ENCODE data around the gene WBP1L. TPM values are rescaled to one million over a fixed set of nuclear protein-coding genes. Genes with fewer than 3 reads are reported as not detected.

WBP1L gene
- total RNA-seq, 2 experiments from 2014 or later, result 17.6 to 24.4 TPM

DNA sequence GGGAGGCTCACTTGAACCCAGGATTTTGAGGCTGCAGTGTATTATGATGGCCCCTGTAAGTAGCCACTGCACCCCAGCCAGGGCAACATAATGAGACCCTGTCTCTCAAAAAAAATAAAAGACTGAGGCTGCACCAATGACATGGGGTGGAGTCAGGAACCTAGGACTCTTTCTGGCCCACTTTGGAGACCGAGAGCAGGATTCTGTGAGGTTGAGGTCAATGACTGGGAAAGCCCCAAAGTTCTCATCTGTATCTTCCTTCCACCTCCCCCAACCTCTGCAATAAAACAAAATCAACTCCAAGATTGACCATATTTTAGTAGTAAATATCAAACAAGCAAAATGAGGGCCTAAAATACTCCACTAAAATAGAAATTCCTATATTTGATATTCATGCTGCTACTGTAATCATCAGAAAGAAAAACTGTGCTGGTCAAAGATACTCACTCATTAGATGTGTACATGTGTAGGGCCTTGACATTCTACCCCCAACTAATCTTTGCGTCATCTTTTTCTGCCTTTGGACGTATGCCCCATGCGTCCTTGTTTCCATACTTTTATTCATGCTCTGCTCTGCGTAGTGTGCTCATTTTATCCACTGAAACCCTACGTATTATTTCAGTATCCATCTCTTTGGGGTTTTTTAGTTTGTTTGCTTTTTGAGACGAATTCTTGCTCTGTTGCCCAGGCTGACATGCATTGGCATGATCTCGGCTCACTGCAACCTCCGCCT lies 23.8 kb downstream of the WBP1L start:
- DNase-seq (ENCODE audit: low spot score), result no peak
- Histone ChIP-seq H3K4me2 (ENCODE audit: low read length) (no peak overlapping the region), H3K4me1 (ENCODE audit: insufficient read depth, low read length, poor library complexity, severe bottlenecking) (no peaks in the 10 kb centered on the region), H3K79me2 (ENCODE audit: insufficient read depth, low read depth, low read length) (no peaks in the 10 kb centered on the region), H3K9me3 (ENCODE audit: low read length) (no peaks in the 10 kb centered on the region), H2AFZ (ENCODE audit: low read length) (no peak overlapping the region), H3K27ac (ENCODE audit: low read depth, low read length, poor library complexity, severe bottlenecking) (no peak overlapping the region), H3K4me3 (ENCODE audit: low read depth, low read length, poor library complexity, severe bottlenecking) (no peak overlapping the region), H3K36me3 (ENCODE audit: insufficient read depth, low read length) (peaks cover 11% of the 10 kb centered on the region; the same call in 1 of the 2 replicates), H4K20me1 (ENCODE audit: insufficient read depth, low read length) (no peaks in the 10 kb centered on the region), H3K9me2 (ENCODE audit: insufficient read depth, low read length) (no peaks in the 10 kb centered on the region)
- ChIA-PET POLR2A (no interaction called here), CTCF (ENCODE audit: unreplicated experiment) (no interaction called here)
- no TSS peak for BruUV-seq (replicated peaks)
- intact Hi-C loops (cut with micrococcal nuclease; ENCODE audit: unreplicated experiment), result no loop called here
- TF ChIP-seq, protein P1, sequence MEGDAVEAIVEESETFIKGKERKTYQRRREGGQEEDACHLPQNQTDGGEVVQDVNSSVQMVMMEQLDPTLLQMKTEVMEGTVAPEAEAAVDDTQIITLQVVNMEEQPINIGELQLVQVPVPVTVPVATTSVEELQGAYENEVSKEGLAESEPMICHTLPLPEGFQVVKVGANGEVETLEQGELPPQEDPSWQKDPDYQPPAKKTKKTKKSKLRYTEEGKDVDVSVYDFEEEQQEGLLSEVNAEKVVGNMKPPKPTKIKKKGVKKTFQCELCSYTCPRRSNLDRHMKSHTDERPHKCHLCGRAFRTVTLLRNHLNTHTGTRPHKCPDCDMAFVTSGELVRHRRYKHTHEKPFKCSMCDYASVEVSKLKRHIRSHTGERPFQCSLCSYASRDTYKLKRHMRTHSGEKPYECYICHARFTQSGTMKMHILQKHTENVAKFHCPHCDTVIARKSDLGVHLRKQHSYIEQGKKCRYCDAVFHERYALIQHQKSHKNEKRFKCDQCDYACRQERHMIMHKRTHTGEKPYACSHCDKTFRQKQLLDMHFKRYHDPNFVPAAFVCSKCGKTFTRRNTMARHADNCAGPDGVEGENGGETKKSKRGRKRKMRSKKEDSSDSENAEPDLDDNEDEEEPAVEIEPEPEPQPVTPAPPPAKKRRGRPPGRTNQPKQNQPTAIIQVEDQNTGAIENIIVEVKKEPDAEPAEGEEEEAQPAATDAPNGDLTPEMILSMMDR (conservative IDR thresholded peaks at IDR 0.05; ENCODE audit: low read length), result no peak
- no peak for TF ChIP-seq EZH2phosphoT487 (IDR thresholded peaks at IDR 0.05; ENCODE audit: borderline replicate concordance, low read depth, low read length)

GRCh38 chr10:102769375-102770107 lies 25.8 kb downstream of the WBP1L start:
- Histone ChIP-seq H3K27ac (ENCODE audit: low read depth, low read length, poor library complexity, severe bottlenecking) (no peak overlapping the region), H3K4me2 (ENCODE audit: low read length) (no peak overlapping the region), H3K9me3 (ENCODE audit: low read length) (no peaks in the 10 kb centered on the region), H3K4me3 (ENCODE audit: low read depth, low read length, poor library complexity, severe bottlenecking) (no peak overlapping the region), H3K36me3 (ENCODE audit: insufficient read depth, low read length) (peaks cover 6% of the 10 kb centered on the region; the same call in 1 of the 2 replicates), H3K79me2 (ENCODE audit: insufficient read depth, low read depth, low read length) (no peaks in the 10 kb centered on the region), H3K9me2 (ENCODE audit: insufficient read depth, low read length) (no peaks in the 10 kb centered on the region), H3K4me1 (ENCODE audit: insufficient read depth, low read length, poor library complexity, severe bottlenecking) (no peaks in the 10 kb centered on the region), H2AFZ (ENCODE audit: low read length) (no peak overlapping the region), H4K20me1 (ENCODE audit: insufficient read depth, low read length) (no peaks in the 10 kb centered on the region)
- CTCF ChIA-PET (ENCODE audit: unreplicated experiment), result no interaction called here
- DNase-seq (ENCODE audit: low spot score), result no peak
- POLR2A ChIA-PET, result interaction anchor here (0.6 to 1.0 kb wide), 5 partner anchors 17 to 898 kb away, joined by 3 read pairs; no protein-coding TSS in a partner anchor
- no peak for TF ChIP-seq EZH2phosphoT487 (IDR thresholded peaks at IDR 0.05; ENCODE audit: borderline replicate concordance, low read depth, low read length)
- TF ChIP-seq, protein P1 (conservative IDR thresholded peaks at IDR 0.05; ENCODE audit: low read length), result no peak
- BruUV-seq (replicated peaks), result no TSS peak
- intact Hi-C loops (cut with micrococcal nuclease; ENCODE audit: unreplicated experiment), result no loop called here

- CTCF ChIA-PET (ENCODE audit: unreplicated experiment), result no interaction called here
- POLR2A ChIA-PET, result interaction anchor here (1.0 kb wide), 1 partner anchor 121 kb away, joined by 3 read pairs; no protein-coding TSS in a partner anchor
Observed at GRCh38 chr10:102770108-102770482, 26.3 kb downstream of the WBP1L start.

More at GRCh38 chr10:102770108-102770482, 26.3 kb downstream of the WBP1L start:
- Histone ChIP-seq H3K9me2 (ENCODE audit: insufficient read depth, low read length) (no peaks in the 10 kb centered on the region), H4K20me1 (ENCODE audit: insufficient read depth, low read length) (no peaks in the 10 kb centered on the region), H2AFZ (ENCODE audit: low read length) (no peak overlapping the region), H3K4me1 (ENCODE audit: insufficient read depth, low read length, poor library complexity, severe bottlenecking) (no peaks in the 10 kb centered on the region), H3K79me2 (ENCODE audit: insufficient read depth, low read depth, low read length) (no peaks in the 10 kb centered on the region), H3K9me3 (ENCODE audit: low read length) (no peaks in the 10 kb centered on the region), H3K4me3 (ENCODE audit: low read depth, low read length, poor library complexity, severe bottlenecking) (no peak overlapping the region), H3K4me2 (ENCODE audit: low read length) (no peak overlapping the region), H3K36me3 (ENCODE audit: insufficient read depth, low read length) (peaks cover 1% of the 10 kb centered on the region; the same call in 1 of the 2 replicates), H3K27ac (ENCODE audit: low read depth, low read length, poor library complexity, severe bottlenecking) (no peak overlapping the region)
- DNase-seq (ENCODE audit: low spot score), result no peak
- intact Hi-C loops (cut with micrococcal nuclease; ENCODE audit: unreplicated experiment), result no loop called here
- no TSS peak for BruUV-seq (replicated peaks)
- TF ChIP-seq EZH2phosphoT487 (IDR thresholded peaks at IDR 0.05; ENCODE audit: borderline replicate concordance, low read depth, low read length), result no peak
